AG04449 (cell line): ENCODE measurements around the gene EML6.

Source experiments
- CTCF ChIA-PET: fragments of 350-600 bp; formaldehyde crosslinking; extraction: SDS; loops from one replicate; lab custom pipeline; 2021; ENCODE audit warnings: antibody characterized with exemption; lab: Yijun Ruan, JAX
- POLR2A ChIA-PET: fragments of 400-600, 350-600 bp; formaldehyde crosslinking; extraction: SDS; loops from one replicate; lab custom pipeline; 2020; ENCODE audit warnings: antibody characterized with exemption, inconsistent platforms; lab: Yijun Ruan, JAX
- DNase-seq: peaks from one replicate; pipeline ENCODE4 v3.0.0-alpha.2; 2010; ENCODE audit warnings: low read depth, low spot score
- H3K4me3 ChIP-seq: 2 replicates; pipeline ENCODE4 v1.5.1; 2011; ENCODE audit warnings: low read depth, mild to moderate bottlenecking, control low read depth, low read length
- CTCF ChIP-seq: IDR thresholded peaks from one replicate; pipeline ENCODE4 v1.5.1; 2011; ENCODE audit warnings: mild to moderate bottlenecking, moderate library complexity, low read length, control low read depth, inconsistent platforms; ENCODE audit not compliant: insufficient read depth; ENCODE audit errors: missing control alignments

EML6 gene

GRCh38 chr2:54955358-54956110 is 232.1 kb downstream of the EML6 start:
- ChIA-PET CTCF (interaction anchor here (1.7 to 2.5 kb wide), 3 partner anchors 9 to 117 kb away, joined by 4 to 10 read pairs (median 5); no protein-coding TSS in a partner anchor), POLR2A (no interaction called here)
- DNase-seq: no peak
- no peak for TF ChIP-seq CTCF
- no peak overlapping the region for H3K4me3 ChIP-seq

GRCh38 chr2:54956111-54956627 is 232.7 kb downstream of the EML6 start:
- POLR2A ChIA-PET: no interaction called here
- TF ChIP-seq CTCF: no peak
- no peak overlapping the region for H3K4me3 ChIP-seq
- CTCF ChIA-PET: interaction anchor here (1.7 to 2.5 kb wide), 3 partner anchors 10 to 117 kb away, joined by 4 to 10 read pairs (median 5); no protein-coding TSS in a partner anchor
- no peak for DNase-seq

- DNase-seq: no peak
- CTCF ChIA-PET: interaction anchor here (1.9 to 2.5 kb wide), 2 partner anchors 8 to 119 kb away, joined by 5 to 10 read pairs; no protein-coding TSS in a partner anchor
- no peak overlapping the region for H3K4me3 ChIP-seq
- TF ChIP-seq CTCF: no peak
- POLR2A ChIA-PET: interaction anchor here (0.6 kb wide), 1 partner anchor 135 kb away, joined by 3 read pairs; no protein-coding TSS in a partner anchor
Measured at GRCh38 chr2:54957321-54957999, 234.0 kb downstream of the EML6 start.

GRCh38 chr2:54958717-54959371 is 235.4 kb downstream of the EML6 start:
- ChIA-PET POLR2A (no interaction called here), CTCF (no interaction called here)
- TF ChIP-seq CTCF: no peak
- DNase-seq: no peak
- H3K4me3 ChIP-seq: no peak overlapping the region

- ChIA-PET CTCF (interaction anchor here (1.3 kb wide), 2 partner anchors 60 to 208 kb away, joined by 3 to 4 read pairs; no protein-coding TSS in a partner anchor), POLR2A (no interaction called here)
- TF ChIP-seq CTCF: no peak
- no peak overlapping the region for H3K4me3 ChIP-seq
- no peak for DNase-seq
Measured at GRCh38 chr2:54960164-54960563, 236.7 kb downstream of the EML6 start.
